DND-41 (cell line): ENCODE results near the gene CTSA.

Experiments used
- ATAC-seq: fragments of 200-7000 bp; cut with Tn5 transposase; 3 replicates; pipeline ENCODE4 v1.9.1; 2021; ENCODE audit warnings: low read depth; ENCODE audit not compliant: insufficient read depth
- DNase-seq: peaks from one replicate; pipeline ENCODE4 v3.0.0-alpha.2; 2020
- H2AFZ ChIP-seq: 2 replicates; pipeline ENCODE4 v1.6.0; 2012; ENCODE audit warnings: low read depth, low read length
- H3K27ac ChIP-seq: 2 replicates; pipeline ENCODE4 v1.5.1; 2012; ENCODE audit warnings: low read length, inconsistent platforms
- H3K27me3 ChIP-seq: fragments of 200-600 bp; sonication (generic); 2 replicates; pipeline ENCODE4 v1.6.0; 2012; ENCODE audit warnings: low read length, mild to moderate bottlenecking, inconsistent platforms; ENCODE audit not compliant: insufficient read depth, poor library complexity
- H3K36me3 ChIP-seq: 2 replicates; pipeline ENCODE4 v1.5.1; 2012; ENCODE audit warnings: low read length, inconsistent platforms; ENCODE audit not compliant: insufficient read depth
- H3K4me1 ChIP-seq: 2 replicates; pipeline ENCODE4 v1.5.1; 2012; ENCODE audit warnings: mild to moderate bottlenecking, low read length; ENCODE audit not compliant: insufficient read depth
- H3K4me2 ChIP-seq: 2 replicates; pipeline ENCODE4 v1.6.0; 2012; ENCODE audit warnings: mild to moderate bottlenecking, moderate library complexity, low read length, inconsistent platforms; ENCODE audit not compliant: insufficient read depth
- H3K4me3 ChIP-seq, 2 experiments: fragments of 200-600 bp in 1 of 2; shearing (Covaris generic) in 1 of 2; 2 replicates each; pipeline ENCODE4 v1.5.1; 2012 to 2016; ENCODE audit warnings: inconsistent platforms in 2 of 2, low read length in 2 of 2, mild to moderate bottlenecking in 2 of 2, low read depth in 1 of 2, moderate library complexity in 1 of 2
- H3K79me2 ChIP-seq: 2 replicates; pipeline ENCODE4 v1.6.0; 2012; ENCODE audit warnings: low read length, inconsistent platforms; ENCODE audit not compliant: insufficient read depth
- H3K9ac ChIP-seq: 2 replicates; pipeline ENCODE4 v1.6.0; 2012; ENCODE audit warnings: low read depth, mild to moderate bottlenecking, inconsistent platforms, low read length, moderate library complexity
- H3K9me3 ChIP-seq: 2 replicates; pipeline ENCODE4 v1.5.1; 2012; ENCODE audit warnings: low read length, moderate library complexity, mild to moderate bottlenecking, inconsistent platforms; ENCODE audit not compliant: insufficient read depth, severe bottlenecking
- H4K20me1 ChIP-seq: 2 replicates; pipeline ENCODE4 v1.6.0; 2012; ENCODE audit warnings: low read length; ENCODE audit not compliant: insufficient read depth
- CTCF ChIP-seq: IDR thresholded peaks from 2 replicates; pipeline ENCODE4 v1.5.1; 2012; ENCODE audit warnings: borderline replicate concordance, low read length, moderate library complexity, mild to moderate bottlenecking; ENCODE audit not compliant: poor library complexity, severe bottlenecking; ENCODE audit errors: extremely low read depth
- EZH2 ChIP-seq: IDR thresholded peaks from 3 replicates; pipeline ENCODE4 v1.6.1; 2012; ENCODE audit warnings: borderline replicate concordance, low read depth, mild to moderate bottlenecking, moderate library complexity, low read length, inconsistent platforms; ENCODE audit not compliant: severe bottlenecking

CTSA gene

GRCh38 chr20:45919542-45920399, 28.6 kb downstream of the CTSA start:
- no peak for ATAC-seq
- Histone ChIP-seq H4K20me1 (no peaks in the 10 kb centered on the region), H3K4me3 (no peak overlapping the region), H3K4me1 (no peaks in the 10 kb centered on the region), H3K27ac (no peak overlapping the region), H2AFZ (no peak overlapping the region), H3K9ac (no peak overlapping the region), H3K9me3 (no peaks in the 10 kb centered on the region), H3K4me2 (no peak overlapping the region), H3K36me3 (no peaks in the 10 kb centered on the region), H3K27me3 (peaks cover 11% of the 10 kb centered on the region), H3K79me2 (no peaks in the 10 kb centered on the region)
- no peak for TF ChIP-seq EZH2
- TF ChIP-seq CTCF = no peak
- no peak for DNase-seq

- DNase-seq (no peak), ATAC-seq (no peak)
- no peaks in the 10 kb centered on the region for H3K9me3 ChIP-seq
- H3K9ac ChIP-seq = no peak overlapping the region
- H3K27me3 ChIP-seq = peaks cover 11% of the 10 kb centered on the region
- H3K36me3 ChIP-seq = no peaks in the 10 kb centered on the region
- no peaks in the 10 kb centered on the region for H3K79me2 ChIP-seq
- H2AFZ ChIP-seq = no peak overlapping the region
- no peak overlapping the region for H3K4me3 ChIP-seq
- H3K27ac ChIP-seq = no peak overlapping the region
- H4K20me1 ChIP-seq = no peaks in the 10 kb centered on the region
- TF ChIP-seq CTCF (no peak), EZH2 (no peak)
- H3K4me2 ChIP-seq = no peak overlapping the region
- no peaks in the 10 kb centered on the region for H3K4me1 ChIP-seq
Observed at GRCh38 chr20:45920462-45921336, 29.6 kb downstream of the CTSA start.

- ATAC-seq (no peak), DNase-seq (no peak)
- H4K20me1 ChIP-seq = no peaks in the 10 kb centered on the region
- H3K9ac ChIP-seq = no peak overlapping the region
- H3K4me2 ChIP-seq = no peak overlapping the region
- H3K4me3 ChIP-seq = no peak overlapping the region
- H3K27me3 ChIP-seq = peaks cover 11% of the 10 kb centered on the region
- H2AFZ ChIP-seq = no peak overlapping the region
- no peaks in the 10 kb centered on the region for H3K36me3 ChIP-seq
- H3K79me2 ChIP-seq = no peaks in the 10 kb centered on the region
- no peaks in the 10 kb centered on the region for H3K4me1 ChIP-seq
- TF ChIP-seq CTCF = no peak
- no peak for TF ChIP-seq EZH2
- H3K9me3 ChIP-seq = no peaks in the 10 kb centered on the region
- H3K27ac ChIP-seq = no peak overlapping the region
Observed at GRCh38 chr20:45921337-45922189, 30.4 kb downstream of the CTSA start.
